HUES6 (cell line): Measurements from ENCODE around the gene ST6GALNAC4.
"Not testable (repeated sequence)": the region's sequence is repeated elsewhere in the genome, so short reads cannot be mapped to it uniquely, and the experiment has no call there.

Experiments used
- H3K27ac ChIP-seq: 2 replicates; pipeline ENCODE4 v1.7.0; 2013; ENCODE audit warnings: low read depth, mild to moderate bottlenecking, low read length, inconsistent platforms
- H3K27me3 ChIP-seq: 2 replicates; pipeline ENCODE4 v1.6.1; 2013; ENCODE audit warnings: low read length; ENCODE audit not compliant: control insufficient read depth, insufficient read depth
- H3K36me3 ChIP-seq: 2 replicates; pipeline ENCODE4 v1.6.1; 2013; ENCODE audit warnings: low read length; ENCODE audit not compliant: control insufficient read depth, insufficient read depth
- H3K4me1 ChIP-seq: 2 replicates; pipeline ENCODE4 v1.6.1; 2013; ENCODE audit warnings: low read length; ENCODE audit not compliant: control insufficient read depth, insufficient read depth
- H3K4me3 ChIP-seq: 2 replicates; pipeline ENCODE4 v1.5.1; 2013; ENCODE audit warnings: low read depth, low read length
- H3K9ac ChIP-seq: one replicate; pipeline ENCODE4 v1.6.1; 2013; ENCODE audit warnings: mild to moderate bottlenecking, low read length
- H3K9me3 ChIP-seq: 2 replicates; pipeline ENCODE4 v1.6.1; 2013; ENCODE audit warnings: low read depth, low read length; ENCODE audit not compliant: control insufficient read depth, insufficient read depth

The ST6GALNAC4 gene

GRCh38 chr9:127895811-127896210 lies 21.0 kb downstream of the ST6GALNAC4 start:
- H3K36me3 ChIP-seq = peaks cover 51% of the 10 kb centered on the region
- peaks cover 24% of the 10 kb centered on the region for H3K4me1 ChIP-seq
- H3K9ac ChIP-seq = peak overlapping the region; percentile 7
- peaks cover 4% of the 10 kb centered on the region; the same call in 1 of the 2 replicates for H3K27me3 ChIP-seq
- H3K4me3 ChIP-seq = no peak overlapping the region
- no peak overlapping the region for H3K27ac ChIP-seq
- peaks cover 8% of the 10 kb centered on the region; the same call in 1 of the 2 replicates for H3K9me3 ChIP-seq

GRCh38 chr9:127893392-127893791 lies 23.4 kb downstream of the ST6GALNAC4 start:
- peaks cover 65% of the 10 kb centered on the region for H3K36me3 ChIP-seq
- H3K27me3 ChIP-seq = no peaks in the 10 kb centered on the region
- no peak overlapping the region for H3K9ac ChIP-seq
- peaks cover 16% of the 10 kb centered on the region for H3K4me1 ChIP-seq
- no peak overlapping the region for H3K4me3 ChIP-seq
- no peak overlapping the region for H3K27ac ChIP-seq
- H3K9me3 ChIP-seq = peaks cover 8% of the 10 kb centered on the region; the same call in 1 of the 2 replicates

DNA sequence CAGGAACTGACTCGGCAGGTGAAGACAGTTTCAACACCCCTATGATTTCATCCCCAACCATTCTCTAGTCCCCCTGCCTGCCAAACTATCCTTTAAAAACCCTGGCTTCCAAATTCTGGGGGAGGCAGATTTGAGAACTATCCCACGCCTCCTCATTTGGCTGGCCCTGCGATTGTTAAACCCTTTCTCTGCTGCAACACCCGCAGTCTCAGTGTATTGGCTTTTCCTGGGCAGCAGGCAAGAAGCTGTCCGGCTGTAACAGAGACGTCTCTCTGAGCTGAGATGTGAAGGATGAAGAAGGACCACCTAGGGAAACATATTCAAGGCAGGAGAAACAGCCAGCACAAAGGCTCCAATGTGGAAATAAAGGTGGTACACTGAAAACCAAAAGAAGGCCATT lies 24.0 kb downstream of the ST6GALNAC4 start:
- Histone ChIP-seq H3K27me3 (no peaks in the 10 kb centered on the region), H3K9ac (no peak overlapping the region), H3K4me3 (no peak overlapping the region), H3K36me3 (peaks cover 67% of the 10 kb centered on the region), H3K4me1 (peaks cover 16% of the 10 kb centered on the region), H3K27ac (no peak overlapping the region), H3K9me3 (peaks cover 8% of the 10 kb centered on the region; the same call in 1 of the 2 replicates)

DNA sequence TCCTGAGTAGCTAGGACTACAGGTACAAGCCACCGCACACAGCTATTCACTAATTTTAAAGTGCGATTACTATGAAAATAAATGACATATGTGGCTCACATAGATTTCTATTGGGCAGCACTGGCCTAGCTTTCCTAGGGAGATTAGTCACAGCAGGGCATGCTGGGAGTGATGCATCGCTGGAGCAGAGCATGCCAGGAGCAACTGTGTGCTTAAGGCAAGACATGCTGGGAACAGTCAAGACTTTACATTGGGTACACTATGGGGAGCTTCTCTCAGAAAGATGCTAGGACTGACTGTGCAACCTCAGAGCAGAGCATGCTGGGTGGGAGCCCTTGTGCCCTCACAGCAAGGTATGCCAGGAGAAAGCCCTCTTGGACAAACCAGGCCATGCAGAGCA lies 26.8 kb downstream of the ST6GALNAC4 start:
- Histone ChIP-seq H3K27ac (no peak overlapping the region), H3K4me3 (no peak overlapping the region), H3K27me3 (no peaks in the 10 kb centered on the region), H3K9ac (no peak overlapping the region), H3K36me3 (peaks cover 70% of the 10 kb centered on the region), H3K9me3 (peaks cover 8% of the 10 kb centered on the region; the same call in 1 of the 2 replicates), H3K4me1 (peaks cover 2% of the 10 kb centered on the region; the same call in 1 of the 2 replicates)

DNA sequence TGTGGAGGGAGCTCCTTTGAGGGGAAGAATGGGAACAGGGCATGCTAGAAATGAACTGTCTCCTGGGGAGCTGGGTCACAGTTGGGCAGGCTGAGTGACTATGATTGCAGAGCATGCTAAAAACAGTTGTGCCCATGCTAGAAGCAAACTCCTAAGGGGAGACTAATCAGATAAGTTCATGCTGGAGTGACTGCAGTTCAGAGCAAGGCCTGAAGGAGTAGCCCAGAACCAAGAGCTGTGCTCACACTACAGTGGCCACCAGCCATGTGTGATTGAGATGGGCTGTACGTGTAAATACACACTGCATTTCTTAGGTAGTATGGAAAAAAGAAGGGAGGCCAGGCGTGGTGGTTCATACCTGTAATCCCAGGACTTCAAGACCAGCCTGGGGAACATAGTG lies 29.0 kb downstream of the ST6GALNAC4 start:
- Histone ChIP-seq H3K36me3 (peaks cover 47% of the 10 kb centered on the region), H3K9me3 (no peaks in the 10 kb centered on the region), H3K9ac (no peak overlapping the region), H3K4me3 (no peak overlapping the region), H3K4me1 (peaks cover 8% of the 10 kb centered on the region; the same call in 1 of the 2 replicates), H3K27me3 (no peaks in the 10 kb centered on the region), H3K27ac (no peak overlapping the region)

GRCh38 chr9:127886401-127886972 lies 30.4 kb downstream of the ST6GALNAC4 start:
- peaks cover 13% of the 10 kb centered on the region; the same call in 1 of the 2 replicates for H3K4me1 ChIP-seq
- H3K9ac ChIP-seq = no peak overlapping the region
- H3K4me3 ChIP-seq = no peak overlapping the region
- H3K27me3 ChIP-seq = no peaks in the 10 kb centered on the region
- peaks cover 38% of the 10 kb centered on the region for H3K36me3 ChIP-seq
- H3K27ac ChIP-seq = no peak overlapping the region
- no peaks in the 10 kb centered on the region for H3K9me3 ChIP-seq

DNA sequence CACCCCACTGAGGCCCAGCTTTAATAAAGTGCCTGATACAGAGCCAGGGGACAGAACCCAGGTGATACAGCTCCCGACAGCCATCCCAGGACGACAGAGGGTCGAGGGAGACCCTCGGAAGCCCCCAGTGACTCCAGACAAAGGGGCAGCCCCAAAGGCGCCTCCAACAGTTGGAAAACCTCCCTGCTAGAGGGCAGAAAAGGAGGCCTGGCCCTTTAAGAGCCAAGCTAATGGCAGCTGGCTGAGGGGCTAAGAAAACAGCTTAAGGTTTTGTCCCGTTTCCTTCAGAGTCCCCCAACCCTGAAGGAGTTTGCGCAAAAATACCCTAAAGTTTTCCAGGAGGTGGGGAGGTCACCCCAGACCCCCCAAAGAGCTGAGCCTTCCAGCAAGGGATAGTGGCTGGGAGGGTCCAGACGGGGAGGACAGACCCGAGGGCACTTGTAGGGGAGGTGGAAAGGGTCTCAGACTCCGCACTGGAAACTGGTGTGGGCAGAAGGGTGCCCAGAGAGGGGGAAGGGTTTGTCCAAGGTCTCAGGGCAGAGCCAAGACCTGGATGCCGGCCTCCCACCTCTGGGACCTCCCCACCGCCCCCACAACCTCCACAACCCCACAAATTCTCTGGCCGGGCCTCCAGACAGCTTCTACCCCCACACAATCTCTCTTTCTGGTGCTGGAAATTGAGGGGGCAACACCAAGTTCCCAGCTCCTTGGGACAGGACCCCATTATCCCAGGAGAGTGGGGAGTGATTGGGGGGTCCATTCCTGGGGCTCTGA lies 31.1 kb downstream of the ST6GALNAC4 start:
- H3K27me3 ChIP-seq = no peaks in the 10 kb centered on the region

DNA sequence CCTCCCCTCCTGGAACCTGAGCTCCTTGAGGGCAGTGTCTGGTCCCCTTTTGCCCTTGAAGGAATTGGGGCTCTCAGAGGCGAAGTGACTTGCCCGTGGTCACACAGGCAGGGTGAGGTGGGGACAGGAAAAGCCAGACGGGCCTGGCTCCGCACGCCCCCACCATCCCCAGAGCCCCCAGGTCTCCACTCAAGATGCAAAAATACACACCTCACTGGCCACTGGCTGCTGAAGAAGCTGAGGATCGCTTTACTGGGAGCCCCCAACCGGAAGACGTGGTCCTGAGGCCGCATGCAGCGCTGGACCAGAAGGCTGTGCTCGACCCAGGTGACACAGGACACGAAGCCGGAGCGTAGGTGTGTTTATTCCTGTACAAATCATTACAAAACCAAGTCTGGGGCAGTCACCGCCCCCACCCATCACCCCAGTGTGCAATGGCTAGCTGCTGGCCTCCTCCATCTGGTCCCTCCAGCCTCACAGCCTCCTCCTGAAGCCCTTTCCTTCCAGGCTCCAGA lies 31.8 kb downstream of the ST6GALNAC4 start:
- H3K27ac ChIP-seq = no peak overlapping the region
- H3K9me3 ChIP-seq = no peaks in the 10 kb centered on the region
- H3K9ac ChIP-seq = no peak overlapping the region
- peaks cover 13% of the 10 kb centered on the region; the same call in 1 of the 2 replicates for H3K4me1 ChIP-seq
- no peak overlapping the region for H3K4me3 ChIP-seq
- H3K27me3 ChIP-seq = no peaks in the 10 kb centered on the region
- H3K36me3 ChIP-seq = peaks cover 27% of the 10 kb centered on the region

More for the DNA sequence above, 31.1 kb downstream of the ST6GALNAC4 start:
- peaks cover 13% of the 10 kb centered on the region; the same call in 1 of the 2 replicates for H3K4me1 ChIP-seq
- no peak overlapping the region for H3K9ac ChIP-seq
- no peak overlapping the region for H3K4me3 ChIP-seq
- H3K36me3 ChIP-seq = peaks cover 33% of the 10 kb centered on the region
- H3K27ac ChIP-seq = no peak overlapping the region
- H3K9me3 ChIP-seq = no peaks in the 10 kb centered on the region

GRCh38 chr9:127884427-127884911 lies 32.4 kb downstream of the ST6GALNAC4 start:
- H3K9me3 ChIP-seq = no peaks in the 10 kb centered on the region
- H3K4me1 ChIP-seq = peaks cover 13% of the 10 kb centered on the region; the same call in 1 of the 2 replicates
- no peak overlapping the region for H3K9ac ChIP-seq
- no peak overlapping the region for H3K4me3 ChIP-seq
- no peak overlapping the region for H3K27ac ChIP-seq
- no peaks in the 10 kb centered on the region for H3K27me3 ChIP-seq
- peaks cover 25% of the 10 kb centered on the region for H3K36me3 ChIP-seq

- no peak overlapping the region for H3K27ac ChIP-seq
- H3K27me3 ChIP-seq = no peaks in the 10 kb centered on the region
- no peaks in the 10 kb centered on the region for H3K9me3 ChIP-seq
- peaks cover 24% of the 10 kb centered on the region for H3K36me3 ChIP-seq
- no peak overlapping the region for H3K9ac ChIP-seq
- H3K4me3 ChIP-seq = no peak overlapping the region
- H3K4me1 ChIP-seq = peaks cover 13% of the 10 kb centered on the region; the same call in 1 of the 2 replicates
Observed at GRCh38 chr9:127883959-127884358, 32.9 kb downstream of the ST6GALNAC4 start.

GRCh38 chr9:127881715-127882114 lies 35.1 kb downstream of the ST6GALNAC4 start:
- not testable (repeated sequence) for H3K9ac ChIP-seq, H3K9me3 ChIP-seq, H3K27me3 ChIP-seq, H3K36me3 ChIP-seq, H3K27ac ChIP-seq, H3K4me3 ChIP-seq
- H3K4me1 ChIP-seq = peaks cover 25% of the 10 kb centered on the region
